ENCODE measurements around the gene PRKCE.

DNA sequence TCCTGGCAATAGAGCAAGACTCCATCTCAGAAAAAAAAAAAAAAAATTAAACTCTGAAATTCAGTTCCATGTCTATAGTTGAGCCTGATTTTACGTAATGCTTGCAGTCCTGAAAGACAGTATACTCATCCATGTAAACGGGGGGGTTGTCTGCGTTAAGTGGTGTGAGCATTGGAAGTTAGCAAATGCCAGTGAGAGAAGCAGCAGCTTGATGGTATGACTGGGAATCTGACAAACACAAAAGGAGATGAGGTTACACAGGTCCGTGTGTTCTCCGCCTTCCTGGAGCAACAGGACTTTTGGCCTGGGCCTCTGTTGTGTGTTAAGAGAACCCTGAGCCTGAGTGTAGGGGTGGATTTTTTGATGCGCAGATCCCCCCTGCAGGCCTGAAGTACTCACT lies 82.9 kb downstream of the PRKCE start:
- no peak for TF ChIP-seq MAX (IDR thresholded peaks at IDR 0.05)
- no peak for TF ChIP-seq TAF1 (conservative IDR thresholded peaks at IDR 0.05)
- no peak for TF ChIP-seq SP1 (IDR thresholded peaks at IDR 0.05)
- TF ChIP-seq CTCF (IDR thresholded peaks at IDR 0.05; ENCODE audit: low read depth, low read length, missing input control): no peak
- TF ChIP-seq ZBTB33 (IDR thresholded peaks at IDR 0.05): no peak
- TF ChIP-seq EGR1 (IDR thresholded peaks at IDR 0.05; ENCODE audit: low read depth in 2 of 2): no peak
- no peak for TF ChIP-seq ATF3 (IDR thresholded peaks at IDR 0.05)
- no peak for TF ChIP-seq YY1 (IDR thresholded peaks at IDR 0.05)

Measured in liver (tissue), 3 donors.